Measurements from ENCODE around the gene RANGRF. TPM values are rescaled to one million over a fixed set of nuclear protein-coding genes. Genes with fewer than 3 reads are reported as not detected.

RANGRF gene
- total RNA-seq, 1 experiment from 2014 or later, result 15.6 TPM

GRCh38 chr17:8315764-8316217, 27.3 kb downstream of the RANGRF start:
- no peak for DNase-seq
- intact Hi-C loops (cut with micrococcal nuclease; ENCODE audit: unreplicated experiment), result no loop called here
- Mint-ChIP-seq H3K4me1 (ENCODE audit: low read depth, unreplicated experiment) (peaks cover 12% of the 10 kb centered on the region), H3K9me3 (ENCODE audit: low read depth, unreplicated experiment) (no peaks in the 10 kb centered on the region), H3K27me3 (ENCODE audit: unreplicated experiment) (peaks cover 85% of the 10 kb centered on the region), H3K27ac (ENCODE audit: unreplicated experiment) (no peak overlapping the region), H3K4me3 (ENCODE audit: low read depth, unreplicated experiment) (peak overlapping the region; percentile 25), H3K36me3 (ENCODE audit: insufficient read depth, unreplicated experiment) (no peaks in the 10 kb centered on the region)
- no TSS peak for BruUV-seq (replicated peaks)
- CTCF ChIA-PET, result no interaction called here
- no peak for TF ChIP-seq CTCF (IDR thresholded peaks at IDR 0.05; ENCODE audit: unreplicated experiment)

- H3K36me3 Mint-ChIP-seq (ENCODE audit: insufficient read depth, unreplicated experiment), result no peaks in the 10 kb centered on the region
- no peak overlapping the region for H3K27ac Mint-ChIP-seq (ENCODE audit: unreplicated experiment)
- intact Hi-C loops (cut with micrococcal nuclease; ENCODE audit: unreplicated experiment), result no loop called here
- no peak for TF ChIP-seq CTCF (IDR thresholded peaks at IDR 0.05; ENCODE audit: unreplicated experiment)
- peaks cover 12% of the 10 kb centered on the region for H3K4me1 Mint-ChIP-seq (ENCODE audit: low read depth, unreplicated experiment)
- CTCF ChIA-PET, result no interaction called here
- no peaks in the 10 kb centered on the region for H3K9me3 Mint-ChIP-seq (ENCODE audit: low read depth, unreplicated experiment)
- H3K27me3 Mint-ChIP-seq (ENCODE audit: unreplicated experiment), result peaks cover 84% of the 10 kb centered on the region
- no peak for DNase-seq
- no TSS peak for BruUV-seq (replicated peaks)
- no peak overlapping the region for H3K4me3 Mint-ChIP-seq (ENCODE audit: low read depth, unreplicated experiment)
Measured at GRCh38 chr17:8318010-8318935, 29.8 kb downstream of the RANGRF start.

- BruUV-seq (replicated peaks), result no TSS peak
- H3K27me3 Mint-ChIP-seq (ENCODE audit: unreplicated experiment), result peaks cover 82% of the 10 kb centered on the region
Measured at GRCh38 chr17:8320262-8320661, 31.8 kb downstream of the RANGRF start.

GRCh38 chr17:8320990-8321389, 32.5 kb downstream of the RANGRF start:
- Mint-ChIP-seq H3K9me3 (ENCODE audit: low read depth, unreplicated experiment) (no peaks in the 10 kb centered on the region), H3K4me1 (ENCODE audit: low read depth, unreplicated experiment) (peaks cover under 1% of the 10 kb centered on the region), H3K27ac (ENCODE audit: unreplicated experiment) (no peak overlapping the region), H3K36me3 (ENCODE audit: insufficient read depth, unreplicated experiment) (no peaks in the 10 kb centered on the region), H3K4me3 (ENCODE audit: low read depth, unreplicated experiment) (no peak overlapping the region), H3K27me3 (ENCODE audit: unreplicated experiment) (peaks cover 82% of the 10 kb centered on the region)
- intact Hi-C loops (cut with micrococcal nuclease; ENCODE audit: unreplicated experiment), result no loop called here
- CTCF ChIA-PET, result no interaction called here
- DNase-seq, result no peak
- TF ChIP-seq CTCF (IDR thresholded peaks at IDR 0.05; ENCODE audit: unreplicated experiment), result no peak
- BruUV-seq (replicated peaks), result no TSS peak

More at GRCh38 chr17:8320262-8320661, 31.8 kb downstream of the RANGRF start:
- TF ChIP-seq CTCF (IDR thresholded peaks at IDR 0.05; ENCODE audit: unreplicated experiment), result no peak
- intact Hi-C loops (cut with micrococcal nuclease; ENCODE audit: unreplicated experiment), result no loop called here
- H3K27ac Mint-ChIP-seq (ENCODE audit: unreplicated experiment), result no peak overlapping the region
- no peak overlapping the region for H3K4me3 Mint-ChIP-seq (ENCODE audit: low read depth, unreplicated experiment)
- no peaks in the 10 kb centered on the region for H3K9me3 Mint-ChIP-seq (ENCODE audit: low read depth, unreplicated experiment)
- no peaks in the 10 kb centered on the region for H3K36me3 Mint-ChIP-seq (ENCODE audit: insufficient read depth, unreplicated experiment)
- H3K4me1 Mint-ChIP-seq (ENCODE audit: low read depth, unreplicated experiment), result peaks cover 8% of the 10 kb centered on the region
- DNase-seq, result no peak
- CTCF ChIA-PET, result no interaction called here
